Activated CD4-positive, CD25-positive, alpha-beta regulatory T cell treated with anti-CD3 and anti-CD28 coated beads, Interleukin-2, amount 50 U/mL, for 72 hours (primary cell): ENCODE measurements around the gene ENOSF1.

Experiments used
- DNase-seq: peaks from one replicate; pipeline ENCODE4 v3.0.0; 2021

ENOSF1 gene

GRCh38 chr18:629269-630150 lies 82.9 kb downstream of the ENOSF1 start:
- no peak for DNase-seq

GRCh38 chr18:627231-627630 lies 85.2 kb downstream of the ENOSF1 start:
- no peak for DNase-seq

GRCh38 chr18:623761-624620 lies 88.4 kb downstream of the ENOSF1 start:
- peak; percentile 51 for DNase-seq

GRCh38 chr18:622289-622688 lies 90.1 kb downstream of the ENOSF1 start:
- DNase-seq = no peak

- DNase-seq = no peak
Measured at GRCh38 chr18:621291-622043, 91.0 kb downstream of the ENOSF1 start.
